NT2/D1 (cell line): Measurements from ENCODE around the gene HLA-DPB1.

ENCODE experiments used
- SUZ12 ChIP-seq: IDR thresholded peaks from 2 replicates; pipeline ENCODE4 v1.6.1; 2011; ENCODE audit not compliant: insufficient read length, insufficient read depth; ENCODE audit errors: extremely low read depth
- YY1 ChIP-seq: IDR thresholded peaks from 2 replicates; pipeline ENCODE4 v1.6.1; 2011; ENCODE audit not compliant: insufficient read length, insufficient read depth

- TF ChIP-seq SUZ12 (no peak), YY1 (no peak)
These were observed 26.3 kb upstream of the HLA-DPB1 start for GRCh38 chr6:33049323-33050013.
